ENCODE measurements around the gene FNDC3A. TPM values are rescaled to one million over a fixed set of nuclear protein-coding genes. Genes with fewer than 3 reads are reported as not detected.

The FNDC3A gene
- total RNA-seq, 1 experiment from 2014 or later, result 24.3 TPM

DNA sequence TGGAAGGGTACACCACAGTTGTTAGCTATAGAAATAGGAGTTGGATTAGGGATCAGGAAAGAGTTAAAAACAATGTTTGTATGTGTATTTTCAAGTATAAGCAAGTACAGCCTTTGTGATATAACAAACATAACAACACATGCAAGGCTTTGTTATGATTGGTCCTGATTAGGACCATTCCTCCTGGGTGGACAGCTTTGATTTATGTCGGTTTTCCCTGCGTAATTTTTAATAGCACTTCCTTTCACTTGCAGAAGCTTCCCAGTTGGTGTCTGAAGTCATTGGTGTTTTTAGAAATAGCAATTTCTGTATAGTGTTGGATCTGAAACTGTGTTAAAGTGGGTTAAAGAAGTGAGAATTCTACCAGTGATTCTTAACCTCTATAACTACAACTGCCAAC is 10.0 kb downstream of the FNDC3A start:
- no peak overlapping the region for H3K4me3 ChIP-seq (ENCODE audit: low read depth in 2 of 2, low read length in 2 of 2)

DNA sequence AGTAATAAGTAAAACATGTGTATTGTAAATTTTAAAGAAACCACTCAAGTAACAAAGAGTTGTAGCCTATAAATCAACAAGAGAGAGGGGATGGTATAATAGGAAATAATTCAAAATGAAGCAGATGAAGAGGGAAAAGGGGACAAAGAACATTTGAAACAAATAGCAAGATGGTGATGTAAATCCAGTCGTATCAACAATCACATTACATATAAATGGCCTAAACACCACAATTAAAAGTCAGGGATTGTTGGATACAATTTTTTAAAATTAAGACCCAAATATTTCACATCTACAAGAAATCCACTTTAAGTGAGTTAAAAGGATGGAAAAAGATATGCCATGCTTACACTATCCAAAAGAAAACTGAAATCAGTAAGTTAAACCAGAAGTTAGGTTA is 15.2 kb downstream of the FNDC3A start:
- POLR2A ChIA-PET, result no interaction called here
- CTCF ChIA-PET, result no interaction called here
- intact Hi-C loops (cut with micrococcal nuclease; ENCODE audit: unreplicated experiment), result no loop called here
- H3K27ac ChIP-seq (ENCODE audit: low read length), result no peak overlapping the region
- no TSS peak for BruUV-seq (replicated peaks)
- no peaks in the 10 kb centered on the region for H3K4me1 ChIP-seq (ENCODE audit: control insufficient read depth, insufficient read depth, low read length)
- 0 out of 2 replicates have a peak, but pooled peaks cover 3% of the 10 kb centered on the region for H3K9me3 ChIP-seq (ENCODE audit: control insufficient read depth, insufficient read depth, low read depth, low read length)
- no peaks in the 10 kb centered on the region for H3K27me3 ChIP-seq (ENCODE audit: control insufficient read depth, insufficient read depth, low read length)
- DNase-seq (ENCODE audit: low read depth, low spot score) (no peak), ATAC-seq (no peak)
- TF ChIP-seq, protein P1, sequence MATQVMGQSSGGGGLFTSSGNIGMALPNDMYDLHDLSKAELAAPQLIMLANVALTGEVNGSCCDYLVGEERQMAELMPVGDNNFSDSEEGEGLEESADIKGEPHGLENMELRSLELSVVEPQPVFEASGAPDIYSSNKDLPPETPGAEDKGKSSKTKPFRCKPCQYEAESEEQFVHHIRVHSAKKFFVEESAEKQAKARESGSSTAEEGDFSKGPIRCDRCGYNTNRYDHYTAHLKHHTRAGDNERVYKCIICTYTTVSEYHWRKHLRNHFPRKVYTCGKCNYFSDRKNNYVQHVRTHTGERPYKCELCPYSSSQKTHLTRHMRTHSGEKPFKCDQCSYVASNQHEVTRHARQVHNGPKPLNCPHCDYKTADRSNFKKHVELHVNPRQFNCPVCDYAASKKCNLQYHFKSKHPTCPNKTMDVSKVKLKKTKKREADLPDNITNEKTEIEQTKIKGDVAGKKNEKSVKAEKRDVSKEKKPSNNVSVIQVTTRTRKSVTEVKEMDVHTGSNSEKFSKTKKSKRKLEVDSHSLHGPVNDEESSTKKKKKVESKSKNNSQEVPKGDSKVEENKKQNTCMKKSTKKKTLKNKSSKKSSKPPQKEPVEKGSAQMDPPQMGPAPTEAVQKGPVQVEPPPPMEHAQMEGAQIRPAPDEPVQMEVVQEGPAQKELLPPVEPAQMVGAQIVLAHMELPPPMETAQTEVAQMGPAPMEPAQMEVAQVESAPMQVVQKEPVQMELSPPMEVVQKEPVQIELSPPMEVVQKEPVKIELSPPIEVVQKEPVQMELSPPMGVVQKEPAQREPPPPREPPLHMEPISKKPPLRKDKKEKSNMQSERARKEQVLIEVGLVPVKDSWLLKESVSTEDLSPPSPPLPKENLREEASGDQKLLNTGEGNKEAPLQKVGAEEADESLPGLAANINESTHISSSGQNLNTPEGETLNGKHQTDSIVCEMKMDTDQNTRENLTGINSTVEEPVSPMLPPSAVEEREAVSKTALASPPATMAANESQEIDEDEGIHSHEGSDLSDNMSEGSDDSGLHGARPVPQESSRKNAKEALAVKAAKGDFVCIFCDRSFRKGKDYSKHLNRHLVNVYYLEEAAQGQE (IDR thresholded peaks at IDR 0.05; ENCODE audit: insufficient read depth in 1 of 2, low read depth in 2 of 2, low read length in 1 of 2), result no peak
- TF ChIP-seq POLR2AphosphoS5 (IDR thresholded peaks at IDR 0.05; ENCODE audit: low read depth, low read length) (no peak), TCF7L2 (IDR thresholded peaks at IDR 0.05; ENCODE audit: low read depth, low read length) (no peak)
- TF ChIP-seq, protein P2, sequence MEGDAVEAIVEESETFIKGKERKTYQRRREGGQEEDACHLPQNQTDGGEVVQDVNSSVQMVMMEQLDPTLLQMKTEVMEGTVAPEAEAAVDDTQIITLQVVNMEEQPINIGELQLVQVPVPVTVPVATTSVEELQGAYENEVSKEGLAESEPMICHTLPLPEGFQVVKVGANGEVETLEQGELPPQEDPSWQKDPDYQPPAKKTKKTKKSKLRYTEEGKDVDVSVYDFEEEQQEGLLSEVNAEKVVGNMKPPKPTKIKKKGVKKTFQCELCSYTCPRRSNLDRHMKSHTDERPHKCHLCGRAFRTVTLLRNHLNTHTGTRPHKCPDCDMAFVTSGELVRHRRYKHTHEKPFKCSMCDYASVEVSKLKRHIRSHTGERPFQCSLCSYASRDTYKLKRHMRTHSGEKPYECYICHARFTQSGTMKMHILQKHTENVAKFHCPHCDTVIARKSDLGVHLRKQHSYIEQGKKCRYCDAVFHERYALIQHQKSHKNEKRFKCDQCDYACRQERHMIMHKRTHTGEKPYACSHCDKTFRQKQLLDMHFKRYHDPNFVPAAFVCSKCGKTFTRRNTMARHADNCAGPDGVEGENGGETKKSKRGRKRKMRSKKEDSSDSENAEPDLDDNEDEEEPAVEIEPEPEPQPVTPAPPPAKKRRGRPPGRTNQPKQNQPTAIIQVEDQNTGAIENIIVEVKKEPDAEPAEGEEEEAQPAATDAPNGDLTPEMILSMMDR (IDR thresholded peaks at IDR 0.05), result no peak
- H3K36me3 ChIP-seq (ENCODE audit: control insufficient read depth, insufficient read depth, low read length), result no peaks in the 10 kb centered on the region
- no peak overlapping the region for H3K4me3 ChIP-seq (ENCODE audit: low read depth in 2 of 2, low read length in 2 of 2)
- in situ Hi-C loops (cut with HindIII; ENCODE audit: low pct_unique_long_range_greater_than_20kb, low sequenced_read_pairs), result no loop called here

More for the DNA sequence above, 10.0 kb downstream of the FNDC3A start:
- no peaks in the 10 kb centered on the region for H3K36me3 ChIP-seq (ENCODE audit: control insufficient read depth, insufficient read depth, low read length)
- TF ChIP-seq TCF7L2 (IDR thresholded peaks at IDR 0.05; ENCODE audit: low read depth, low read length) (no peak), POLR2AphosphoS5 (IDR thresholded peaks at IDR 0.05; ENCODE audit: low read depth, low read length) (no peak), SIN3A (IDR thresholded peaks at IDR 0.05; ENCODE audit: borderline replicate concordance, insufficient read depth, low read depth, low read length) (no peak)
- TF ChIP-seq, protein P2 (IDR thresholded peaks at IDR 0.05), result no peak
- TF ChIP-seq, protein P1 (IDR thresholded peaks at IDR 0.05; ENCODE audit: insufficient read depth in 1 of 2, low read depth in 2 of 2, low read length in 1 of 2), result no peak
- intact Hi-C loops (cut with micrococcal nuclease; ENCODE audit: unreplicated experiment) (no loop called here), in situ Hi-C loops (cut with HindIII; ENCODE audit: low pct_unique_long_range_greater_than_20kb, low sequenced_read_pairs) (no loop called here)
- CTCF ChIA-PET, result no interaction called here
- H3K27ac ChIP-seq (ENCODE audit: low read length), result no peak overlapping the region
- H3K4me1 ChIP-seq (ENCODE audit: control insufficient read depth, insufficient read depth, low read length), result no peaks in the 10 kb centered on the region; the same call in 1 of the 2 replicates
- ATAC-seq (no peak), DNase-seq (ENCODE audit: low read depth, low spot score) (no peak)
- POLR2A ChIA-PET, result no interaction called here
- H3K27me3 ChIP-seq (ENCODE audit: control insufficient read depth, insufficient read depth, low read length), result no peaks in the 10 kb centered on the region
- BruUV-seq (replicated peaks), result no TSS peak
- H3K9me3 ChIP-seq (ENCODE audit: control insufficient read depth, insufficient read depth, low read depth, low read length), result no peaks in the 10 kb centered on the region
